HG02798 (cell line): ENCODE measurements around the gene ENOX1.
"Not testable (repeated sequence)": the region's sequence is repeated elsewhere in the genome, so short reads cannot be mapped to it uniquely, and the experiment has no call there.

Source experiments
- ATAC-seq: cut with Tn5 transposase; IDR thresholded peaks from one replicate; pipeline ENCODE4 v1.9.1; 2021; ENCODE audit warnings: mild to moderate bottlenecking; ENCODE audit not compliant: unreplicated experiment, poor library complexity

Gene ENOX1

GRCh38 chr13:43196750-43197370 lies 589.9 kb downstream of the ENOX1 start:
- ATAC-seq = no peak

- no peak for ATAC-seq
These were observed 590.6 kb downstream of the ENOX1 start for GRCh38 chr13:43196086-43196621.

GRCh38 chr13:43195551-43195950 lies 591.2 kb downstream of the ENOX1 start:
- ATAC-seq = no peak

GRCh38 chr13:43195112-43195511 lies 591.7 kb downstream of the ENOX1 start:
- ATAC-seq = no peak

- no peak for ATAC-seq
These were observed 592.9 kb downstream of the ENOX1 start for GRCh38 chr13:43193789-43194420.

- ATAC-seq = no peak
These were observed 595.2 kb downstream of the ENOX1 start for GRCh38 chr13:43191546-43191945.

GRCh38 chr13:43185226-43185625 lies 601.5 kb downstream of the ENOX1 start:
- ATAC-seq = no peak

- no peak for ATAC-seq
These were observed 605.9 kb downstream of the ENOX1 start for GRCh38 chr13:43180837-43181236.

- no peak for ATAC-seq
These were observed 606.6 kb downstream of the ENOX1 start for GRCh38 chr13:43180036-43180660.

- ATAC-seq = no peak
These were observed 615.3 kb downstream of the ENOX1 start for GRCh38 chr13:43171489-43171888.

- ATAC-seq = no peak
These were observed 616.3 kb downstream of the ENOX1 start for GRCh38 chr13:43170506-43170905.

- ATAC-seq = not testable (repeated sequence)
These were observed 618.3 kb downstream of the ENOX1 start for GRCh38 chr13:43168434-43168833.

- no peak for ATAC-seq
These were observed 619.0 kb downstream of the ENOX1 start for GRCh38 chr13:43167731-43168130.

- no peak for ATAC-seq
These were observed 619.9 kb downstream of the ENOX1 start for GRCh38 chr13:43166644-43167457.
